PFSK-1 (cell line): ENCODE results near the gene GP1BB.

Experiments used
- POLR2AphosphoS5 ChIP-seq: IDR thresholded peaks from 2 replicates; pipeline ENCODE4 v1.6.1; 2012; ENCODE audit warnings: low read depth, mild to moderate bottlenecking, control low read depth, low read length, moderate library complexity
- REST ChIP-seq, 2 experiments: IDR thresholded peaks; 2 replicates each; pipeline versions ENCODE4 v1.6.1 to v1.8.0; 2011 to 2012; ENCODE audit warnings: low read depth in 2 of 2, low read length in 2 of 2, control low read depth in 1 of 2, inconsistent platforms in 1 of 2, mild to moderate bottlenecking in 1 of 2, moderate library complexity in 1 of 2; ENCODE audit not compliant: insufficient read depth in 1 of 2
- SIN3A ChIP-seq: IDR thresholded peaks from 2 replicates; pipeline ENCODE4 v1.6.1; 2012; ENCODE audit warnings: mild to moderate bottlenecking, low read length, moderate library complexity, borderline replicate concordance; ENCODE audit not compliant: insufficient read depth
- TAF1 ChIP-seq: IDR thresholded peaks from 2 replicates; pipeline ENCODE4 v1.6.1; 2012; ENCODE audit warnings: low read length, control low read depth, borderline replicate concordance; ENCODE audit not compliant: insufficient read depth

DNA sequence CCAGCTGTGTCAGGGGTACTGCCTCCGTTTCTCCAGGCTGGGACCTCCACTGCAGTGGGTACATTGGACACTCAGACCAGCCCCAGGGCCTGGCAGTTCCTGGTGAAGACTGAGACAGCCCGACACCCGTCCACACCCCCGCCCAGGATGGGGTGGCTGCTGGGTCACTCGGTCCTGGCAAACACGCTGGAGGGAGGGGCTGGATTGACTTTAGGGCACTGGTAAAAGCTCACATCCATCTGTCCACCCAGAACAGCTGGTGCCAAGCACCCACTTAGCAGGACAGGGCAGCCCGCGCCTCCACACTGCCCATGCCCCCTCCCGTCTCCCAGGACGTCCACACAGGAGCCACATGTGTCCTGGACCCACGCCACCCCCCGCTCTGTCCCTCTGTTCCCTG lies 26.5 kb downstream of the GP1BB start:
- TF ChIP-seq POLR2AphosphoS5: no peak
- no peak for TF ChIP-seq SIN3A
- no peak for TF ChIP-seq REST (IDR thresholded peaks at IDR 0.05; ENCODE audit: insufficient read depth in 1 of 2, low read depth in 2 of 2, low read length in 2 of 2)
- TF ChIP-seq TAF1: no peak
